ENCODE data around the gene OR6B1. TPM values are rescaled to one million over a fixed set of nuclear protein-coding genes. Genes with fewer than 3 reads are reported as not detected.

OR6B1 gene
- total and polyA plus RNA-seq, 2 donors (not counting 1 experiment from before 2014, with no cell fraction given), result not detected

- DNase-seq, result no peak
Measured at GRCh38 chr7:144028547-144028946, 28.4 kb downstream of the OR6B1 start.

GRCh38 chr7:144032516-144032915 lies 32.4 kb downstream of the OR6B1 start:
- Histone ChIP-seq H2AFZ (ENCODE audit: insufficient read depth, low read depth, low read length, poor library complexity, severe bottlenecking) (no peak overlapping the region), H4K20me1 (ENCODE audit: control insufficient read depth, insufficient read depth, low read length, poor library complexity, severe bottlenecking) (no peaks in the 10 kb centered on the region), H3K27me3 (replicated peaks in 1 of 4; ENCODE audit: control extremely low read depth in 1 of 4, control insufficient read depth in 3 of 4, insufficient read depth in 4 of 4, low read length in 3 of 4) (peaks cover 0 to 8% (median 4%) of the 10 kb centered on the region in 4 experiments), H3K9ac (ENCODE audit: low read length) (no peak overlapping the region), H3K4me1 (ENCODE audit: control insufficient read depth in 2 of 2, insufficient read depth in 2 of 2, low read length in 2 of 2) (no peaks in the 10 kb centered on the region), H3K36me3 (replicated peaks in 1 of 2; ENCODE audit: control extremely low read depth in 1 of 2, control insufficient read depth in 1 of 2, extremely low read depth in 1 of 2, insufficient read depth in 2 of 2, low read length in 1 of 2) (no peaks in the 10 kb centered on the region), H3K4me3 (ENCODE audit: control extremely low read depth in 1 of 5, extremely low read depth in 1 of 5, insufficient read depth in 1 of 5, low read depth in 2 of 5, low read length in 4 of 5) (no peak overlapping the region), H3K79me2 (ENCODE audit: control insufficient read depth, insufficient read depth, low read length) (no peaks in the 10 kb centered on the region), H3K4me2 (replicated peaks; ENCODE audit: low read depth, low read length, poor library complexity, severe bottlenecking) (no peak overlapping the region), H3K9me3 (ENCODE audit: control extremely low read depth in 1 of 3, control insufficient read depth in 2 of 3, insufficient read depth in 1 of 3, low read length in 2 of 3) (no peaks in the 10 kb centered on the region), H3K27ac (ENCODE audit: low read length in 2 of 2) (no peak overlapping the region)
- ATAC-seq (ENCODE audit: low read depth) (no peak), DNase-seq (no peak)
- H3K27ac Mint-ChIP-seq, result no peak overlapping the region
- intact Hi-C loops (cut with micrococcal nuclease), result no loop called here
- ChIA-PET POLR2A (no interaction called here), CTCF (no interaction called here)
- H3K4me3 Mint-ChIP-seq, result no peak overlapping the region
- WGBS (ENCODE audit: insufficient coverage), result 73% methylated on average over 4 of the region's 5 CpGs
- TF ChIP-seq CTCF (IDR thresholded peaks at IDR 0.05), result no peak
- TF ChIP-seq EZH2 (IDR thresholded peaks at IDR 0.05; ENCODE audit: borderline replicate concordance, insufficient read depth, low read depth, low read length, poor library complexity, severe bottlenecking), result no peak
- H3K4me1 Mint-ChIP-seq, result no peaks in the 10 kb centered on the region
- no peaks in the 10 kb centered on the region for H3K9me3 Mint-ChIP-seq (ENCODE audit: insufficient read depth)
- peaks cover 17% of the 10 kb centered on the region for H3K27me3 Mint-ChIP-seq

More at GRCh38 chr7:144028547-144028946, 28.4 kb downstream of the OR6B1 start:
- Histone ChIP-seq H3K36me3 (replicated peaks in 1 of 2; ENCODE audit: control extremely low read depth in 1 of 2, control insufficient read depth in 1 of 2, extremely low read depth in 1 of 2, insufficient read depth in 2 of 2, low read length in 1 of 2) (no peaks in the 10 kb centered on the region), H2AFZ (ENCODE audit: insufficient read depth, low read depth, low read length, poor library complexity, severe bottlenecking) (no peak overlapping the region), H3K4me2 (replicated peaks; ENCODE audit: low read depth, low read length, poor library complexity, severe bottlenecking) (no peak overlapping the region), H3K9me3 (ENCODE audit: control extremely low read depth in 1 of 3, control insufficient read depth in 2 of 3, insufficient read depth in 1 of 3, low read length in 2 of 3) (no peaks in the 10 kb centered on the region), H4K20me1 (ENCODE audit: control insufficient read depth, insufficient read depth, low read length, poor library complexity, severe bottlenecking) (no peaks in the 10 kb centered on the region), H3K27ac (ENCODE audit: low read length in 2 of 2) (no peak overlapping the region), H3K27me3 (replicated peaks in 1 of 4; ENCODE audit: control extremely low read depth in 1 of 4, control insufficient read depth in 3 of 4, insufficient read depth in 4 of 4, low read length in 3 of 4) (peaks cover 0 to 8% (median 0%) of the 10 kb centered on the region in 4 experiments), H3K4me1 (ENCODE audit: control insufficient read depth in 2 of 2, insufficient read depth in 2 of 2, low read length in 2 of 2) (no peaks in the 10 kb centered on the region), H3K4me3 (ENCODE audit: control extremely low read depth in 1 of 5, extremely low read depth in 1 of 5, insufficient read depth in 1 of 5, low read depth in 2 of 5, low read length in 4 of 5) (no peak overlapping the region), H3K79me2 (ENCODE audit: control insufficient read depth, insufficient read depth, low read length) (no peaks in the 10 kb centered on the region), H3K9ac (ENCODE audit: low read length) (no peak overlapping the region)
- Mint-ChIP-seq H3K4me3 (no peak overlapping the region), H3K27me3 (peaks cover 17% of the 10 kb centered on the region), H3K27ac (no peak overlapping the region), H3K9me3 (ENCODE audit: insufficient read depth) (no peaks in the 10 kb centered on the region), H3K4me1 (no peaks in the 10 kb centered on the region)
- TF ChIP-seq EZH2 (IDR thresholded peaks at IDR 0.05; ENCODE audit: borderline replicate concordance, insufficient read depth, low read depth, low read length, poor library complexity, severe bottlenecking), result no peak
- TF ChIP-seq CTCF (IDR thresholded peaks at IDR 0.05), result no peak
- ChIA-PET CTCF (no interaction called here), POLR2A (no interaction called here)
- ATAC-seq (ENCODE audit: low read depth), result no peak
- intact Hi-C loops (cut with micrococcal nuclease), result no loop called here
- no CpG with 5 or more reads among the region's 3 CpGs for WGBS (ENCODE audit: insufficient coverage)
